ENCODE data around the gene CLEC10A.

GRCh38 chr17:7034955-7035590 lies 45.0 kb downstream of the CLEC10A start:
- TF ChIP-seq CTCF (IDR thresholded peaks at IDR 0.05) (no peak), POLR2A (IDR thresholded peaks at IDR 0.05) (no peak), POLR2AphosphoS5 (IDR thresholded peaks at IDR 0.05) (no peak), EP300 (IDR thresholded peaks at IDR 0.05) (no peak)
